GM12878 (cell line): ENCODE measurements around the gene THAP4. TPM values are rescaled to one million over a fixed set of nuclear protein-coding genes. Genes with fewer than 3 reads are reported as not detected.

ENCODE experiments used
- ATAC-seq: fragments of 200-7000 bp; cut with Tn5 transposase; 3 replicates; pipeline ENCODE4 v1.9.1; 2020; ENCODE audit warnings: mild to moderate bottlenecking, moderate library complexity
- BruUV-seq: library from RNA; stranded (reverse); fragments of 400-500 nt; replicated peaks from 2 replicates; lab custom pipeline; 2021; lab: Mats Ljungman, UMichigan
- CTCF ChIA-PET: fragments of 300-600 bp; sonication (Branson Sonifier 250); formaldehyde crosslinking; extraction: SDS; loops from one replicate; lab custom pipeline; 2021; ENCODE audit warnings: inconsistent platforms; lab: Yijun Ruan, JAX
- POLR2A ChIA-PET: fragments of 350-600 bp; formaldehyde crosslinking; extraction: SDS; loops from one replicate; lab custom pipeline; 2021; ENCODE audit warnings: inconsistent platforms; lab: Charles Lee
- RAD21 ChIA-PET: fragments of 300-600 bp; sonication (Branson Sonifier 250); formaldehyde crosslinking; loops from one replicate; lab custom pipeline; 2023; ENCODE audit warnings: antibody characterized with exemption; ENCODE audit not compliant: unreplicated experiment; lab: Charles Lee
- SMC1A ChIA-PET: fragments of 300-600 bp; sonication (Branson Sonifier 250); formaldehyde crosslinking; loops from one replicate; lab custom pipeline; 2023; ENCODE audit not compliant: unreplicated experiment, uncharacterized antibody; lab: Charles Lee
- DNase-seq: peaks from one replicate; pipeline ENCODE4 v3.0.0-alpha.2; 2011; ENCODE audit warnings: low read depth, low spot score
- FAIRE-seq: peaks from 3 replicates; lab custom pipeline; 2011; peaks lifted over from hg19 to GRCh38; lab: Jason Lieb, UNC
- H2AFZ ChIP-seq: 2 replicates; pipeline ENCODE4 v1.6.0; 2011; ENCODE audit warnings: low read depth, low read length, control low read depth; ENCODE audit not compliant: control insufficient read depth
- H3K27ac ChIP-seq: 2 replicates; pipeline ENCODE4 v1.5.1; 2011; ENCODE audit warnings: control low read depth; ENCODE audit not compliant: control insufficient read depth, insufficient read depth
- H3K27me3 ChIP-seq, 2 experiments: replicated peaks in 1 of 2; 2 replicates each; pipeline versions ENCODE4 v1.6.0 to v1.6.1; 2011; ENCODE audit warnings: low read length in 1 of 2; ENCODE audit not compliant: control insufficient read depth in 2 of 2, insufficient read depth in 2 of 2
- H3K36me3 ChIP-seq, 2 experiments: 2 replicates each; pipeline ENCODE4 v1.5.1; 2011; ENCODE audit warnings: low read length in 1 of 2; ENCODE audit not compliant: control insufficient read depth in 2 of 2, insufficient read depth in 2 of 2
- H3K4me1 ChIP-seq: 2 replicates; pipeline ENCODE4 v1.6.1; 2011; ENCODE audit warnings: mild to moderate bottlenecking, low read length, moderate library complexity, mixed read lengths; ENCODE audit not compliant: control insufficient read depth, insufficient read depth
- H3K4me2 ChIP-seq: 2 replicates; pipeline ENCODE4 v1.6.0; 2011; ENCODE audit warnings: control low read depth; ENCODE audit not compliant: control insufficient read depth, insufficient read depth
- H3K4me3 ChIP-seq: fragments of 200-600 bp; sonication (generic); 2 replicates; pipeline ENCODE4 v1.5.1; 2016
- H3K79me2 ChIP-seq: 2 replicates; pipeline ENCODE4 v1.6.0; 2011; ENCODE audit warnings: low read length; ENCODE audit not compliant: control insufficient read depth, insufficient read depth
- H3K9ac ChIP-seq: 2 replicates; pipeline ENCODE4 v1.8.0; 2011; ENCODE audit warnings: low read length, control low read depth, mixed read lengths; ENCODE audit not compliant: control insufficient read depth, insufficient read depth
- H3K9me3 ChIP-seq: replicated peaks from 3 replicates; pipeline ENCODE4 v1.5.1; 2011; ENCODE audit warnings: mild to moderate bottlenecking, low read length; ENCODE audit not compliant: control insufficient read depth, insufficient read depth
- H4K20me1 ChIP-seq: 2 replicates; pipeline ENCODE4 v1.6.0; 2011; ENCODE audit not compliant: control insufficient read depth, insufficient read depth
- ASH2L ChIP-seq: fragments of 300-600, 200-600 bp; sonication (generic); IDR thresholded peaks from 2 replicates; pipeline ENCODE4 v1.6.1; 2017; ENCODE audit warnings: low read depth, mild to moderate bottlenecking, borderline replicate concordance
- ATF3 ChIP-seq: IDR thresholded peaks from 2 replicates; pipeline ENCODE4 v1.6.1; 2011; ENCODE audit warnings: low read depth, mild to moderate bottlenecking, low read length, moderate library complexity, borderline replicate concordance; ENCODE audit errors: extremely low read depth
- ATF7 ChIP-seq: fragments of 450-650 bp; IDR thresholded peaks from 2 replicates; pipeline ENCODE4 v1.6.1; 2016; ENCODE audit warnings: low read depth, mild to moderate bottlenecking
- BMI1 ChIP-seq: fragments of 450-650 bp; IDR thresholded peaks from 2 replicates; pipeline ENCODE4 v1.6.1; 2016; ENCODE audit warnings: mild to moderate bottlenecking, moderate library complexity, borderline replicate concordance
- CUX1 ChIP-seq: IDR thresholded peaks from 2 replicates; pipeline ENCODE4 v1.6.1; 2012; ENCODE audit warnings: improper control_type of control experiment, low read depth, low read length; ENCODE audit not compliant: insufficient replicate concordance
- DPF2 ChIP-seq: fragments of 450-650 bp; IDR thresholded peaks from 2 replicates; pipeline ENCODE4 v1.6.1; 2017; ENCODE audit warnings: mild to moderate bottlenecking
- E2F4 ChIP-seq: IDR thresholded peaks from 2 replicates; pipeline ENCODE4 v1.6.1; 2012; ENCODE audit warnings: low read depth, low read length, improper control_type of control experiment
- IRF3 ChIP-seq: fragments of 450-650 bp; IDR thresholded peaks from 2 replicates; pipeline ENCODE4 v1.6.1; 2014; ENCODE audit warnings: mild to moderate bottlenecking
- MYC ChIP-seq: IDR thresholded peaks from 2 replicates; pipeline ENCODE4 v1.6.1; 2011; ENCODE audit warnings: mild to moderate bottlenecking, low read length, moderate library complexity, inconsistent platforms; ENCODE audit not compliant: insufficient read depth, insufficient replicate concordance, insufficient read length, severe bottlenecking
- NFYA ChIP-seq: IDR thresholded peaks from 2 replicates; pipeline ENCODE4 v1.6.1; 2011; ENCODE audit warnings: low read depth, mild to moderate bottlenecking, low read length, improper control_type of control experiment, borderline replicate concordance
- NKRF ChIP-seq: fragments of 450-650 bp; conservative IDR thresholded peaks from 2 replicates; pipeline ENCODE4 v1.6.1; 2017; ENCODE audit warnings: mild to moderate bottlenecking, moderate library complexity
- RBBP5 ChIP-seq: fragments of 200-600 bp; sonication (generic); conservative IDR thresholded peaks from 2 replicates; pipeline ENCODE4 v1.6.1; 2016
- SMARCA5 ChIP-seq: fragments of 450-650 bp; IDR thresholded peaks from 2 replicates; pipeline ENCODE4 v1.6.1; 2017; ENCODE audit warnings: mild to moderate bottlenecking
- SUPT20H ChIP-seq: IDR thresholded peaks from 2 replicates; pipeline ENCODE4 v1.6.1; 2011; ENCODE audit warnings: low read depth, mild to moderate bottlenecking, low read length, moderate library complexity, borderline replicate concordance; ENCODE audit not compliant: control insufficient read depth
- TBL1XR1 ChIP-seq: IDR thresholded peaks from 2 replicates; pipeline ENCODE4 v1.6.1; 2012; ENCODE audit warnings: low read depth, low read length, improper control_type of control experiment
- WGBS: methylation state at CpG from one replicate; pipeline ENCODE4 v1.1.6; 2016; ENCODE audit warnings: low lambda C conversion rate; ENCODE audit not compliant: insufficient replicate concordance, insufficient coverage; ENCODE audit errors: missing lambda C conversion rate; 5-methylcytosine and 5-hydroxymethylcytosine counted together
- in situ Hi-C: fragments of 300-500 bp; cut with MboI; formaldehyde crosslinking; loops from 9 replicates; pipeline ENCODE4 v1.14.3; 2018; ENCODE audit warnings: mixed read lengths
- intact Hi-C: fragments of 100-400 bp; cut with micrococcal nuclease; formaldehyde crosslinking; loops from one replicate; pipeline ENCODE4 v1.14.2; 2022; ENCODE audit not compliant: unreplicated experiment
- polyA plus RNA-seq, 11 experiments: library from polyadenylated mRNA; depleted of rRNA in 4 of 11; unstranded in 6 of 11; stranded (reverse) in 5 of 11; fragments of >200 nt; fragmentation: Nextera tagmentation in 4 of 11; fragmentation: Illumina TruSeq in 1 of 11; extraction: Ambion mirVana in 4 of 11; extraction: Trizol in 1 of 11; gene quantifications; 1 replicate in 1 of 11; 2 replicates in 10 of 11; pipeline versions ENCODE4 v1.2.1 to v1.2.3, GENCODE V29; 2011 to 2016; ENCODE audit warnings: inconsistent platforms in 2 of 11, missing spikeins in 2 of 11, low read depth in 1 of 11
- total RNA-seq, 4 experiments: library from RNA; depleted of rRNA in 3 of 4; stranded (reverse); fragments of >200 nt in 3 of 4; fragmentation: Illumina TruSeq in 1 of 4; extraction: Trizol in 1 of 4; gene quantifications; 2 replicates each; pipeline versions ENCODE4 v1.2.1 to v1.2.3, GENCODE V29; 2013 to 2021

THAP4 gene
- total and polyA plus RNA-seq, 10 of the 15 experiments (the other 5 are each of a cell fraction or from before 2014, with no cell fraction given): 12.9 to 67.7 (median 44.5) TPM

- WGBS: 98% methylated on average over 12 of the region's 12 CpGs
- FAIRE-seq (no peak), ATAC-seq (no peak), DNase-seq (no peak)
- H3K4me1 ChIP-seq: no peaks in the 10 kb centered on the region
- no peak overlapping the region for H3K9ac ChIP-seq
- peaks cover 18% of the 10 kb centered on the region for H3K9me3 ChIP-seq
- ChIA-PET SMC1A (no interaction called here), POLR2A (no interaction called here), RAD21 (no interaction called here), CTCF (no interaction called here)
- no peak overlapping the region for H3K4me2 ChIP-seq
- H3K79me2 ChIP-seq: no peaks in the 10 kb centered on the region
- H3K27ac ChIP-seq: no peak overlapping the region
- intact Hi-C loops: no loop called here
- peaks cover 7 to 19% of the 10 kb centered on the region in 2 experiments; a peak in 3 of 4 replicates for H3K36me3 ChIP-seq
- no peak overlapping the region for H2AFZ ChIP-seq
- in situ Hi-C loops: no loop called here
- no TSS peak for BruUV-seq
- TF ChIP-seq DPF2 (no peak), MYC (no peak), IRF3 (no peak), ASH2L (no peak), NKRF (no peak), RBBP5 (no peak), ATF3 (no peak), ATF7 (no peak), E2F4 (no peak), SUPT20H (no peak), BMI1 (no peak), CUX1 (no peak), SMARCA5 (no peak), NFYA (no peak), TBL1XR1 (no peak)
- no peaks in the 10 kb centered on the region for H4K20me1 ChIP-seq
- no peaks in the 10 kb centered on the region for H3K27me3 ChIP-seq
- no peak overlapping the region for H3K4me3 ChIP-seq
Observed at GRCh38 chr2:241584436-241584835, 52.5 kb downstream of the THAP4 start.
